SHP77 (cell line): Measurements from ENCODE around the gene GRIN2A.

Experiments
- DNase-seq, 2 experiments: peaks; one replicate each; lab custom pipeline; 2025; lab: John Stamatoyannopoulos, UW

GRIN2A gene

GRCh38 chr16:9766891-9767290 is 415.3 kb downstream of the GRIN2A start:
- no peak for DNase-seq

GRCh38 chr16:9763505-9763904 is 418.7 kb downstream of the GRIN2A start:
- DNase-seq = no peak

- DNase-seq = no peak
Measured at GRCh38 chr16:9761870-9762269, 420.4 kb downstream of the GRIN2A start.

GRCh38 chr16:9757687-9758086 is 424.5 kb downstream of the GRIN2A start:
- no peak for DNase-seq

GRCh38 chr16:9756434-9756833 is 425.8 kb downstream of the GRIN2A start:
- DNase-seq = no peak

GRCh38 chr16:9755081-9755480 is 427.1 kb downstream of the GRIN2A start:
- no peak for DNase-seq

- DNase-seq = no peak
Measured at GRCh38 chr16:9741776-9742175, 440.5 kb downstream of the GRIN2A start.

GRCh38 chr16:9739301-9739700 is 442.9 kb downstream of the GRIN2A start:
- DNase-seq = no peak

- no peak for DNase-seq
Measured at GRCh38 chr16:9738690-9739089, 443.5 kb downstream of the GRIN2A start.

GRCh38 chr16:9736547-9736946 is 445.7 kb downstream of the GRIN2A start:
- DNase-seq = no peak

- no peak for DNase-seq
Measured at GRCh38 chr16:9723136-9723535, 459.1 kb downstream of the GRIN2A start.

GRCh38 chr16:9713907-9714306 is 468.3 kb downstream of the GRIN2A start:
- no peak for DNase-seq

- DNase-seq = no peak
Measured at GRCh38 chr16:9713156-9713555, 469.1 kb downstream of the GRIN2A start.

GRCh38 chr16:9708972-9709620 is 473.1 kb downstream of the GRIN2A start:
- no peak for DNase-seq

- DNase-seq = no peak
Measured at GRCh38 chr16:9706217-9706836, 475.9 kb downstream of the GRIN2A start.

- DNase-seq = no peak
Measured at GRCh38 chr16:9703731-9704130, 478.5 kb downstream of the GRIN2A start.
